ENCODE measurements around the gene SCN5A. TPM values are rescaled to one million over a fixed set of nuclear protein-coding genes. Genes with fewer than 3 reads are reported as not detected.

Gene SCN5A
- polyA plus RNA-seq, 1 donor (not counting 4 experiments of a cell fraction or from before 2014, with no cell fraction given) = 0.26 TPM

- no peaks in the 10 kb centered on the region for H3K36me3 ChIP-seq (ENCODE audit: control insufficient read depth in 2 of 2, extremely low read depth in 1 of 2, insufficient read depth in 2 of 2, low read length in 2 of 2)
- no peak overlapping the region for H3K4me3 ChIP-seq (ENCODE audit: control insufficient read depth in 2 of 3, extremely low read depth in 1 of 3, insufficient read depth in 2 of 3, low read depth in 1 of 3, low read length in 3 of 3)
- H3K9me3 ChIP-seq (ENCODE audit: control insufficient read depth, low read depth, low read length) = no peaks in the 10 kb centered on the region
- H3K9me1 ChIP-seq (ENCODE audit: control insufficient read depth, extremely low read depth, insufficient read depth, low read length) = no peaks in the 10 kb centered on the region
- H3K4me2 ChIP-seq (ENCODE audit: control insufficient read depth, extremely low read depth, insufficient read depth, low read depth, low read length) = no peak overlapping the region
- H4K20me1 ChIP-seq (ENCODE audit: control insufficient read depth, extremely low read depth, insufficient read depth, low read length) = no peaks in the 10 kb centered on the region
- H3K27me3 ChIP-seq (ENCODE audit: control insufficient read depth, extremely low read depth, insufficient read depth, low read length) = peaks cover 9% of the 10 kb centered on the region
- DNase-seq (ENCODE audit: low read depth, low spot score) (no peak), FAIRE-seq (no peak)
- dilution Hi-C loops (cut with MboI; ENCODE audit: extremely low pct_ligation_motif_present, low sequenced_read_pairs) = no loop called here
- H2AFZ ChIP-seq (ENCODE audit: control insufficient read depth, low read length) = no peak overlapping the region
- no peak overlapping the region for H3K27ac ChIP-seq (ENCODE audit: control insufficient read depth, insufficient read depth, low read length)
- no peaks in the 10 kb centered on the region for H3K79me2 ChIP-seq (ENCODE audit: control insufficient read depth, insufficient read depth, low read length)
- TF ChIP-seq CTCF (optimal IDR thresholded peaks at IDR 0.05 in 1 of 3, IDR thresholded peaks at IDR 0.05 in 1 of 3, conservative IDR thresholded peaks at IDR 0.05 in 1 of 3; ENCODE audit: extremely low read depth in 1 of 3, insufficient read depth in 2 of 3, low read length in 3 of 3) = no peak
- TF ChIP-seq EZH2 (IDR thresholded peaks at IDR 0.05; ENCODE audit: low read length) = no peak
- no peaks in the 10 kb centered on the region for H3K4me1 ChIP-seq (ENCODE audit: control insufficient read depth, extremely low read depth, insufficient read depth, low read length)
- H3K9ac ChIP-seq (ENCODE audit: control insufficient read depth, extremely low read depth, insufficient read depth, low read length) = no peak overlapping the region
These were observed 36.1 kb downstream of the SCN5A start for GRCh38 chr3:38613426-38613825.

- dilution Hi-C loops (cut with MboI; ENCODE audit: extremely low pct_ligation_motif_present, low sequenced_read_pairs) = no loop called here
These were observed 37.6 kb downstream of the SCN5A start for GRCh38 chr3:38611866-38612265.

More at GRCh38 chr3:38611866-38612265, 37.6 kb downstream of the SCN5A start:
- H3K4me3 ChIP-seq (ENCODE audit: control insufficient read depth in 2 of 3, extremely low read depth in 1 of 3, insufficient read depth in 2 of 3, low read depth in 1 of 3, low read length in 3 of 3) = no peak overlapping the region
- H3K36me3 ChIP-seq (ENCODE audit: control insufficient read depth in 2 of 2, extremely low read depth in 1 of 2, insufficient read depth in 2 of 2, low read length in 2 of 2) = no peaks in the 10 kb centered on the region
- H4K20me1 ChIP-seq (ENCODE audit: control insufficient read depth, extremely low read depth, insufficient read depth, low read length) = no peaks in the 10 kb centered on the region
- H3K9ac ChIP-seq (ENCODE audit: control insufficient read depth, extremely low read depth, insufficient read depth, low read length) = no peak overlapping the region
- no peaks in the 10 kb centered on the region for H3K9me3 ChIP-seq (ENCODE audit: control insufficient read depth, low read depth, low read length)
- H3K9me1 ChIP-seq (ENCODE audit: control insufficient read depth, extremely low read depth, insufficient read depth, low read length) = no peaks in the 10 kb centered on the region
- peaks cover 6% of the 10 kb centered on the region for H3K27me3 ChIP-seq (ENCODE audit: control insufficient read depth, extremely low read depth, insufficient read depth, low read length)
- no peak overlapping the region for H3K27ac ChIP-seq (ENCODE audit: control insufficient read depth, insufficient read depth, low read length)
- no peak for DNase-seq (ENCODE audit: low read depth, low spot score)
- H3K79me2 ChIP-seq (ENCODE audit: control insufficient read depth, insufficient read depth, low read length) = no peaks in the 10 kb centered on the region
- no peak overlapping the region for H3K4me2 ChIP-seq (ENCODE audit: control insufficient read depth, extremely low read depth, insufficient read depth, low read depth, low read length)
- H2AFZ ChIP-seq (ENCODE audit: control insufficient read depth, low read length) = no peak overlapping the region
- H3K4me1 ChIP-seq (ENCODE audit: control insufficient read depth, extremely low read depth, insufficient read depth, low read length) = no peaks in the 10 kb centered on the region
- TF ChIP-seq EZH2 (IDR thresholded peaks at IDR 0.05; ENCODE audit: low read length) (no peak), CTCF (optimal IDR thresholded peaks at IDR 0.05 in 1 of 3, IDR thresholded peaks at IDR 0.05 in 1 of 3, conservative IDR thresholded peaks at IDR 0.05 in 1 of 3; ENCODE audit: extremely low read depth in 1 of 3, insufficient read depth in 2 of 3, low read length in 3 of 3) (no peak)
- FAIRE-seq = no peak
